Astrocyte (in vitro differentiated cells and primary cell): ENCODE results near the gene FAF1. TPM values are rescaled to one million over a fixed set of nuclear protein-coding genes. Genes with fewer than 3 reads are reported as not detected.

Source experiments
- DNase-seq: peaks from one replicate; pipeline ENCODE4 v3.0.0-alpha.2; 2010; ENCODE audit warnings: low read depth
- FAIRE-seq: peaks from 2 replicates; lab custom pipeline; 2011; peaks lifted over from hg19 to GRCh38; lab: Jason Lieb, UNC
- H2AFZ ChIP-seq: 2 replicates; pipeline ENCODE4 v1.6.0; 2012; ENCODE audit warnings: low read depth, low read length, inconsistent platforms
- H3K27ac ChIP-seq: 2 replicates; pipeline ENCODE4 v1.5.1; 2011; ENCODE audit warnings: low read depth, low read length, inconsistent platforms
- H3K27me3 ChIP-seq: 2 replicates; pipeline ENCODE4 v1.6.0; 2011; ENCODE audit warnings: low read length, inconsistent platforms; ENCODE audit not compliant: insufficient read depth
- H3K36me3 ChIP-seq: 2 replicates; pipeline ENCODE4 v1.5.1; 2011; ENCODE audit warnings: low read length, inconsistent platforms; ENCODE audit not compliant: insufficient read depth
- H3K4me1 ChIP-seq: 2 replicates; pipeline ENCODE4 v1.5.1; 2011; ENCODE audit warnings: low read length, inconsistent platforms; ENCODE audit not compliant: insufficient read depth
- H3K4me2 ChIP-seq: 2 replicates; pipeline ENCODE4 v1.6.0; 2012; ENCODE audit warnings: low read length, inconsistent platforms
- H3K4me3 ChIP-seq: 2 replicates; pipeline ENCODE4 v1.5.1; 2011; ENCODE audit warnings: low read depth, mild to moderate bottlenecking, low read length, inconsistent platforms; ENCODE audit not compliant: insufficient read depth
- H3K79me2 ChIP-seq: 2 replicates; pipeline ENCODE4 v1.6.0; 2012; ENCODE audit warnings: mild to moderate bottlenecking, low read length, inconsistent platforms; ENCODE audit not compliant: insufficient read depth
- H3K9ac ChIP-seq: 2 replicates; pipeline ENCODE4 v1.6.0; 2012; ENCODE audit warnings: mild to moderate bottlenecking, low read length, inconsistent platforms
- H3K9me3 ChIP-seq: 2 replicates; pipeline ENCODE4 v1.5.1; 2012; ENCODE audit warnings: low read depth, mild to moderate bottlenecking, low read length, inconsistent platforms; ENCODE audit not compliant: insufficient read depth
- H4K20me1 ChIP-seq: 2 replicates; pipeline ENCODE4 v1.6.0; 2012; ENCODE audit warnings: low read length, inconsistent platforms; ENCODE audit not compliant: insufficient read depth
- H3K27ac Mint-ChIP-seq: one replicate; pipeline ENCODE4 v1.8.0; 2021; ENCODE audit warnings: mild to moderate bottlenecking, mixed read lengths; ENCODE audit not compliant: unreplicated experiment
- H3K27me3 Mint-ChIP-seq: one replicate; pipeline ENCODE4 v1.8.0; 2021; ENCODE audit warnings: low read depth, mixed read lengths; ENCODE audit not compliant: unreplicated experiment
- H3K36me3 Mint-ChIP-seq: one replicate; pipeline ENCODE4 v1.8.0; 2021; ENCODE audit warnings: low read depth, mixed read lengths; ENCODE audit not compliant: unreplicated experiment
- H3K4me1 Mint-ChIP-seq: one replicate; pipeline ENCODE4 v1.8.0; 2021; ENCODE audit warnings: low read depth, mixed read lengths; ENCODE audit not compliant: unreplicated experiment
- H3K4me3 Mint-ChIP-seq: one replicate; pipeline ENCODE4 v1.8.0; 2021; ENCODE audit warnings: mild to moderate bottlenecking, moderate library complexity, mixed read lengths; ENCODE audit not compliant: unreplicated experiment
- H3K9me3 Mint-ChIP-seq: one replicate; pipeline ENCODE4 v1.8.0; 2021; ENCODE audit warnings: mild to moderate bottlenecking, mixed read lengths; ENCODE audit not compliant: unreplicated experiment
- CTCF ChIP-seq: IDR thresholded peaks from 2 replicates; pipeline ENCODE4 v1.5.1; 2011; ENCODE audit warnings: low read depth, mild to moderate bottlenecking, inconsistent platforms, low read length, moderate library complexity; ENCODE audit not compliant: insufficient read depth
- EZH2 ChIP-seq: IDR thresholded peaks from 2 replicates; pipeline ENCODE4 v1.6.1; 2012; ENCODE audit warnings: mild to moderate bottlenecking, low read length, inconsistent platforms; ENCODE audit not compliant: insufficient read depth
- total RNA-seq: library from RNA; stranded (reverse); gene quantifications from 2 replicates; pipeline ENCODE4 v1.2.1, GENCODE V29; 2021

Gene FAF1
- total RNA-seq, 1 donor from 2014 or later, result 35.4 TPM

GRCh38 chr1:50949286-50949982 lies 10.6 kb downstream of the FAF1 start:
- H3K36me3 Mint-ChIP-seq, result peaks cover 7% of the 10 kb centered on the region
- H3K4me3 ChIP-seq, result no peak overlapping the region
- H3K27me3 Mint-ChIP-seq, result no peaks in the 10 kb centered on the region
- H3K27me3 ChIP-seq, result no peaks in the 10 kb centered on the region
- no peak overlapping the region for H3K9ac ChIP-seq
- H3K4me3 Mint-ChIP-seq, result no peak overlapping the region
- no peak overlapping the region for H3K27ac Mint-ChIP-seq
- FAIRE-seq (no peak), DNase-seq (no peak)
- TF ChIP-seq CTCF, result no peak
- no peak for TF ChIP-seq EZH2
- peaks cover 65% of the 10 kb centered on the region for H4K20me1 ChIP-seq
- no peaks in the 10 kb centered on the region for H3K9me3 ChIP-seq
- H3K27ac ChIP-seq, result no peak overlapping the region
- no peaks in the 10 kb centered on the region for H3K4me1 ChIP-seq
- no peaks in the 10 kb centered on the region for H3K36me3 ChIP-seq
- no peaks in the 10 kb centered on the region for H3K4me1 Mint-ChIP-seq
- H3K4me2 ChIP-seq, result no peak overlapping the region
- no peak overlapping the region for H2AFZ ChIP-seq
- no peaks in the 10 kb centered on the region for H3K9me3 Mint-ChIP-seq
- peaks cover 86% of the 10 kb centered on the region for H3K79me2 ChIP-seq

- no peaks in the 10 kb centered on the region for H3K4me1 Mint-ChIP-seq
- no peaks in the 10 kb centered on the region for H3K27me3 Mint-ChIP-seq
- no peak for TF ChIP-seq CTCF
- Histone ChIP-seq H4K20me1 (peaks cover 63% of the 10 kb centered on the region), H3K27me3 (no peaks in the 10 kb centered on the region), H3K4me1 (no peaks in the 10 kb centered on the region), H2AFZ (no peak overlapping the region), H3K4me3 (no peak overlapping the region), H3K4me2 (no peak overlapping the region), H3K9ac (no peak overlapping the region), H3K27ac (no peak overlapping the region), H3K36me3 (peaks cover 3% of the 10 kb centered on the region), H3K9me3 (no peaks in the 10 kb centered on the region), H3K79me2 (peaks cover 89% of the 10 kb centered on the region)
- no peak overlapping the region for H3K4me3 Mint-ChIP-seq
- no peak for DNase-seq
- FAIRE-seq, result no peak
- no peaks in the 10 kb centered on the region for H3K9me3 Mint-ChIP-seq
- H3K27ac Mint-ChIP-seq, result no peak overlapping the region
- no peaks in the 10 kb centered on the region for H3K36me3 Mint-ChIP-seq
These were observed 17.7 kb downstream of the FAF1 start for GRCh38 chr1:50942334-50942733.

- Histone ChIP-seq H3K4me3 (no peak overlapping the region), H2AFZ (no peak overlapping the region), H3K79me2 (peaks cover 88% of the 10 kb centered on the region), H3K36me3 (peaks cover 3% of the 10 kb centered on the region), H4K20me1 (peaks cover 64% of the 10 kb centered on the region), H3K4me2 (no peak overlapping the region), H3K27me3 (no peaks in the 10 kb centered on the region), H3K9ac (no peak overlapping the region), H3K9me3 (no peaks in the 10 kb centered on the region), H3K4me1 (no peaks in the 10 kb centered on the region), H3K27ac (no peak overlapping the region)
- Mint-ChIP-seq H3K4me3 (no peak overlapping the region), H3K27ac (no peak overlapping the region), H3K27me3 (no peaks in the 10 kb centered on the region), H3K4me1 (no peaks in the 10 kb centered on the region), H3K9me3 (no peaks in the 10 kb centered on the region), H3K36me3 (no peaks in the 10 kb centered on the region)
- FAIRE-seq, result no peak
- no peak for TF ChIP-seq EZH2
- TF ChIP-seq CTCF, result no peak
- DNase-seq, result no peak
These were observed 19.8 kb downstream of the FAF1 start for GRCh38 chr1:50940291-50940690.
